RPMI7951 (cell line): ENCODE results near the gene TUBB8. TPM values are rescaled to one million over a fixed set of nuclear protein-coding genes. Genes with fewer than 3 reads are reported as not detected.
"Not testable (repeated sequence)": the region's sequence is repeated elsewhere in the genome, so short reads cannot be mapped to it uniquely, and the experiment has no call there.

Experiments used
- DNase-seq: peaks from one replicate; pipeline ENCODE4 v3.0.0-alpha.2; 2012; ENCODE audit warnings: low read depth
- total RNA-seq: library from RNA; depleted of rRNA; stranded (reverse); fragments of >200 nt; shearing (Covaris generic); gene quantifications from 2 replicates; pipeline ENCODE4 v1.2.3, GENCODE V29; 2014; rRNA removed

Gene TUBB8
- total RNA-seq, 1 experiment from 2014 or later, result not detected

DNA sequence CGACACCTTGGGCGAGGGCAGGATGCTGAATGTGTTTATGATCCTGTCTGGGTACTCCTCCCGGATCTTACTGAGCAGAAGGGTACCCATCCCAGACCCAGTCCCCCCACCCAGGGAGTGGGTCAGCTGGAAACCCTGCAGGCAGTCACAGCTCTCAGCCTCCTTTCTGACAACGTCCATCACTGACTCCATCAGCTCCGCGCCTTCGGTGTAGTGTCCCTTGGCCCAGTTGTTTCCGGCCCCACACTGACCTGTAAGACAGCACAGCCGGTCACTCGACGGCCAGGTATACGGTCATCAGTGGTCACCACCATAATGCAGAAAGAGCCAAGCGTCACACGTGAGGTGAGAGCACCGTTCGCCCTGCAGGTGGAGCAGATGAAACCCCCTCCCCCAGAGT lies 1.2 kb downstream of the TUBB8 start:
- DNase-seq, result not testable (repeated sequence)

DNA sequence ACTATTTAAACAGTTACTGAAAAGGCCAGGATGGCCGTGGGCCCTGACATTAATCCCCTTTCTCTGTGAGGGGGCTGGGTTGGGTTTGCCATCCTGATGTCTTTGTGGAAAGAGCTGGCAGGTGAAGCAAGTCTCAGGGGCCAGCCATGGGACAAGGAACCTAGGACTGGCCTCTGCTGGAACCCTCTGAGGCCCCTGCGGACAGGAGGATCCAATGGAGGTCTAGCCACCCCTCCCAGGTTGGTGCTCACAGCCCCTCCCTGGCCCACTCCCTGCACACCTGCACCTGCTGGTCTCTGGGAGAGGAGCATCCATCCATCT lies 35.8 kb downstream of the TUBB8 start:
- DNase-seq, result not testable (repeated sequence)

GRCh38 chr10:12444-13314 lies 36.4 kb downstream of the TUBB8 start:
- DNase-seq, result not testable (repeated sequence)

DNA sequence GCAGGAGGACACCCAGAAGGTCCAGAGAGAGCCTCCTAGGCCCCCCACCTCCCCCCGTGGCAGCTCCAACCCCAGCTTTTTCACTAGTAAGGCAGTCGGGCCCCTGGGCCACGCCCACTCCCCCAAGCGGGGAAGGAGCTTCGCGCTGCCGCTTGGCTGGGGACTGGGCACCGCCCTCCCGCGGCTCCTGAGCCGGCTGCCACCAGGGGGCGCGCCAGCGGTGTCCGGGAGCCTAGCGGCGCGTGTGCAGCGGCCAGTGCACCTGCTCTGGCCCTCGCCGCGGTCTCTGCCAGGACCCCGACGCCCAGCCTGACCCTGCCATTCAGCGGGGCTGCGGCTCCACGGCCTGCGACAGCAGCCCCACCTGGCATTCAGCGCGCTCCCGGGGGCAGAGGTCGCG lies 37.8 kb downstream of the TUBB8 start:
- DNase-seq, result not testable (repeated sequence)

- DNase-seq, result not testable (repeated sequence)
These were observed 38.7 kb downstream of the TUBB8 start for GRCh38 chr10:10261-10971.

Other genes with a start within 250 kb of the TUBB8 start
- gene ZMYND11, start 86.2 kb upstream of the TUBB8 start, total RNA-seq, result 55.4 and 65.5 TPM in 2 replicates